ENCODE results near the gene TYROBP. TPM values are rescaled to one million over a fixed set of nuclear protein-coding genes. Genes with fewer than 3 reads are reported as not detected.
A peak's percentile ranks its signal among the peaks of the same experiment; 100 is the strongest.
"Not testable (repeated sequence)": the region's sequence is repeated elsewhere in the genome, so short reads cannot be mapped to it uniquely, and the experiment has no call there.

TYROBP gene
- total RNA-seq, 2 experiments from 2014 or later, result 10.6 to 11.2 TPM

DNA sequence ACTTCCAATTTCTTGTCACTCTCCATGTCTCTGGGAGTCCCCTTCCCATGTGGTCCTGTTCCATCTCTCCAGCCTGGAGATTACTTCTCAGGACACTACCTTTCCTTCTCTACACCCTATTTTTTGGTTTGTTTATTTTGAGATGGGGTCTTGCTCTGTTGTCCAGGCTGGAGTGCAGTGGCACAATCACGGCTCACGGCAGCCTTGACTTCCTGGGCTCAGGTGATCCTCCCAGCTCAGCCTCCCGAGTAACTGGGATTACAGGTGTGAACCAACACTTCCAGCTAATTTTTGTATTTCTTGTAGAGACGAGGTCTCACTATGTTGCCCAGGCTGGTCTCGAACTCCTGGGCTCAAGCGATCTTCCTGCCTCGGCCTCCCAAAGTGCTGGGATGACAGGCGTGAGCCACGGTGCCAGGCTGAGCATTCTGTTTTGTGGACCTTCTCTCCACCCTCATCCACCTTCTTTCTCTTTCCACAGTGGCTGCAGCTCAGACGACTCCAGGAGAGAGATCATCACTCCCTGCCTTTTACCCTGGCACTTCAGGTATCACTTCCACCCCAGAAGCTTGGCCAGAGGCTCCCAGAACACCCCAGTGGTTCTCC lies 5.1 kb downstream of the TYROBP start:
- no peak for DNase-seq

DNA sequence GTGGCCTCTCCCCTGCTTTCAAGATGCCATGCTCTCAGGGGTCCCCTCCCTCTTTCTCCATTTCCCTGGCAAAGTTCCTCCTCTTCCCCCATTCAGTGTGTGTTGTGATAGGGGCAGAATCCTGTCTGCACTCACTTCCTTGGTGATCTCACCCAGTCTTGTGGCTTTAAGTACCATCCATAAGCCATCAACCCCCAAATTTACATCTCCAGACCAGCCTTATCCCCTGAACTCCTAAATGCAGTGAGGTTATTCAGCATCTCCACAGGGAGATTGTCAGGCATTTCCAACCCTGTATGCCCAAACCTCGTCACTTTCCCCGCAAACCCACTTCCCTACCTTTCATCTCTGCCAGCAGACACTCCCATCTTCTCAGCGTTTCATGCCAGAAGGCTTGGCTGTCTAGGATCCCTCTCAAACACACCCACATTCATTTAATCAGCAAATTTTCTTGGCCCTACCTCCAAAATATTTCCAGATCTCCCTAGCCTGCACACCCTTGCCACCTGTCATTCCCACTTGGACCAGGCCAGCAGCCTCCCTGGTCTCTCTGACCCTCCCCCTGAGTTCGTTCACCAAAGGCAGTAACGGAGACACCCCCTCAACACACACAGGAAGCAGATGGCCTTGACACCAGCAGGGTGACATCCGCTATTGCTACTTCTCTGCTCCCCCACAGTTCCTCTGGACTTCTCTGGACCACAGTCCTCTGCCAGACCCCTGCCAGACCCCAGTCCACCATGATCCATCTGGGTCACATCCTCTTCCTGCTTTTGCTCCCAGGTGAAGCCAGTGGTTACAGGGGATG lies 6.0 kb downstream of the TYROBP start, which contains the start of gene HCST:
Gene HCST, plus strand, starts transcription at position 676 of the 808 bp plus-strand sequence. Its CDS starts 65 bp downstream, at position 741.
- Mint-ChIP-seq H3K4me1 (peaks cover 40% of the 10 kb centered on the region), H3K27ac (peak within 1 kb of the TSS; percentile 97), H3K4me3 (peak within 1 kb of the TSS; percentile 92), H3K27me3 (no peaks in the 10 kb centered on the region), H3K9me3 (no peaks in the 10 kb centered on the region), H3K36me3 (peaks cover 17% of the 10 kb centered on the region)
- peak; percentile 74 for DNase-seq
- POLR2A ChIA-PET, result interaction anchor here (0.8 to 2.5 kb wide), 4 partner anchors 20 to 189 kb away, joined by 3 to 41 read pairs (median 20); no protein-coding TSS in a partner anchor
- ATAC-seq (ENCODE audit: low read depth), result peak; percentile 32

More for the DNA sequence above, 5.1 kb downstream of the TYROBP start:
- POLR2A ChIA-PET, result interaction anchor here (0.9 to 2.5 kb wide), 6 partner anchors 9 to 165 kb away, joined by 3 to 41 read pairs (median 4); no protein-coding TSS in a partner anchor
- Mint-ChIP-seq H3K4me1 (peaks cover 34% of the 10 kb centered on the region), H3K4me3 (peak overlapping the region; percentile 92), H3K9me3 (no peaks in the 10 kb centered on the region), H3K27ac (peak overlapping the region; percentile 97), H3K27me3 (no peaks in the 10 kb centered on the region), H3K36me3 (peaks cover 13% of the 10 kb centered on the region)
- ATAC-seq (ENCODE audit: low read depth), result no peak

DNA sequence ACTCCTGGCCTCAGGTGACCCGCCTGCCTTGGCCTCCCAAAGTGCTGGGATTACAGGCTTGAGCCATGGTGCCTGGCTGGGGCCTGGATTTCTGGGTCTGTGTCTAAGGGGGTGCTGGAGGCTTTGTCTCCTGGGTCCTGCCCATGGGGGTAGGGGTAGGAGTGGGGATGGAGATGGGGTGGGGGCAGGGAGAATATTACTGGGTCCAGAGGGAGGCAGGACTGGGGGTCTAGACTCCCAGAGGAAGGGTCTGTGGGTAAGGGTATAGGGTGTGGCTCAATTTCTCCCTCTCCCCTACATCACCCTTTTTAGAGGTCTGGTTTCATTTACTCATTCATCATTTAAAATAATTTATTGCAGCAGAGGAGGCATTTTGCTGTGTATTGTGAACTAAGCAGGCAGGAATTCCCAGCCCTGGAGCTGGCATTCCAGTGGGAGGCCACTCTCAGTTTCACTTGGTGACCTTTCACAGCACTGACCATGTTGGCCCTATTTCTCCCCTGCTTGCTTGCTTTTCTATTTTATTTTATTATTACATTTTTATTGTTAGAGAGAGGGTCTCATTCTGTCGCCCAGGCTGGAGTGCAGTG lies 6.9 kb downstream of the TYROBP start:
- Mint-ChIP-seq H3K4me3 (peak overlapping the region; percentile 92), H3K27me3 (no peaks in the 10 kb centered on the region), H3K4me1 (peaks cover 40% of the 10 kb centered on the region), H3K27ac (peak overlapping the region; percentile 97), H3K9me3 (no peaks in the 10 kb centered on the region), H3K36me3 (peaks cover 17% of the 10 kb centered on the region)
- POLR2A ChIA-PET, result interaction anchor here (0.7 to 2.3 kb wide), 11 partner anchors 10 to 190 kb away, joined by 3 to 36 read pairs (median 3); partner anchors contain the start of gene LIN37
- ATAC-seq (ENCODE audit: low read depth) (no peak), DNase-seq (no peak)

DNA sequence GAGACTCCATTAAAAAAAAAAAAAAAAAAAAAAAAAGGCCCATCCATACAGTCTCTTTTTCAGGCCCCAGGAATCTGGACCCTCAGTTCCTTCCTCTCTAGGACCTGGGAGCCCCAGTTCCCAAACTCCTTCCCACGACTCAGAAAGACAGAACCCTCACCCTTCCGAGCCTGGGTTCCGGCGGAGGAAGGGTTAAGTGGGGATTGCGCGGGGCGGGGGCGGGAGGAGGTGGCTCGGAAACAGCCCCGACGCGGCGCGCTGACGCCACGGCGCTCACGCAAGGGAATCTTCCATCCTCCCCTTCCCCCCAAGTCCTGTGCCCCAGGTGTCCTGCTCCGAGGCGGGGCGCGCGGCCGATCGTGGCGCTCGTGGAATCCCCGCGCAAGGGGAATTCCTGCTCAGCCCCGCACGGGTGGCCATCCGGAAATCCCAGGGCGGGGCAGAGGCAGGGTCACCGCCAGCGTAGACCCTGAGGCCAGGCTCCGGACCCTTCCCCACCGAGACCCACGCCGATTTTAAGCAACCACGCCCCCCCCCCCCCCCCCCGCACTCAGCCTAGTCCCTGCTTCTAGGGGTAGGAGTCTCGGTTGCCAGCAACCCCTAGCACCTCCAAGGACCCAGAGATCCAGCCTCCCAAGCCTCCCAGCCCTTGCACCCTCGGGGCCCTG lies 8.4 kb downstream of the TYROBP start:
- Mint-ChIP-seq H3K27ac (peak overlapping the region; percentile 97), H3K4me3 (peak overlapping the region; percentile 92), H3K27me3 (no peaks in the 10 kb centered on the region), H3K9me3 (no peaks in the 10 kb centered on the region), H3K4me1 (peaks cover 34% of the 10 kb centered on the region), H3K36me3 (peaks cover 22% of the 10 kb centered on the region)
- POLR2A ChIA-PET, result interaction anchor here (0.6 to 2.3 kb wide), 5 partner anchors 8 to 395 kb away, joined by 3 to 36 read pairs (median 3); partner anchors contain the start of gene LIN37
- peak; percentile 87 for DNase-seq
- peak; percentile 41 for ATAC-seq (ENCODE audit: low read depth)

DNA sequence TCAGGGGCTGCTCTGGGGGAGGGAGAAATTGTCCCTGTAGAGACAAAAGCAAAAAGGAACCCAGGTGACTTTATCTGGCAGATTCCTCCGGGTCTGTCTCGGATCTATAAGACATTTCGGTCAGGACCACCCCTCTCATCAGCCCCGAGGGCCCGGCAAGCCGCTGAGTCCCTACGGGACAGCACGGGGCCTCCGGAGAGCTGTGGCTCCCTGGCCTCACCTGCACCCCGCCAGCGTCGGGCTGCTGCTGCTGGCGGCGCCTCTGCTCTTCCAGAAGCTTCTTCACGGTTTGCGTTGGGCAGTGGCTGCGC lies 9.6 kb downstream of the TYROBP start:
- Mint-ChIP-seq H3K9me3 (no peaks in the 10 kb centered on the region), H3K27me3 (no peaks in the 10 kb centered on the region), H3K4me3 (peak overlapping the region; percentile 92), H3K27ac (peak overlapping the region; percentile 97), H3K4me1 (peaks cover 24% of the 10 kb centered on the region), H3K36me3 (peaks cover 21% of the 10 kb centered on the region)
- DNase-seq, result peak; percentile 46
- POLR2A ChIA-PET, result interaction anchor here (0.9 to 1.3 kb wide), 2 partner anchors 11 to 33 kb away, joined by 4 to 5 read pairs; no protein-coding TSS in a partner anchor
- no peak for ATAC-seq (ENCODE audit: low read depth)

DNA sequence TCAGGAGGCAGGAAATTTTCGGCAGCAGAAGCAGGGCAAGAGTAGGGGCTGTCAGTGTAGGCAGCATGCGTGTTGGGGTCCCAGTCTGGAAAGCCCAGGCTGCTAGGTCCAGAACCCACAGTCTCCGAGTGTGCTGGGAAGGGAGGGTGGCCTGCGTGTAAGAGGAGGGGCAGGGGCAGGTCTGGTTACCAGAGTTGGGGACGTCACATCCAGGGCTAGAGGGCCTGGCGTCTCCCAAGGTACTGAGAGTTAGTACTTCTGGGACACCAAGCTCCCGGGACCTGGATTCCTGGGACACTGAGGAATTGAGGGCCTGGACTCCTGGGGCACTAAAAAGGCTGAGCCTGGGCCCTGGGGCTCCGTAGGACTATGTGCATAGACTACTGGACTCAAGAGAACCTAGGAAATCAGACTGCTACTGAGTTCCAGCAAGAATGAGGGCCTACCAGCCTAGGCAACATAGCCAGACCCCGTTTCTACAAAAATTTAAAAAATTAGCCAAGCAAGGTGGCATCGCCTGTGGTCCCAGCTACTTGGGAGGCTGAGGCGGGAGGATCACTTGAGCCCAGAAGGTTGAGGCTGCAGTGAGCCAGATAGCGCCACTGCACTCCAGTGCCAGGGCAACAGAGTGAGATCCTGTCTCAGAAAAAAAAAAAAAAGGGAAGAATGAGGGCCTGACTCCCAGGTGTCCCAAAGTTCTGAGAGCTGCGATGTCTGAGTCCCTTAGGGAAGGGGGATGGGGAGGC lies 10.2 kb downstream of the TYROBP start:
- no peak for DNase-seq
- Mint-ChIP-seq H3K4me1 (peaks cover 21% of the 10 kb centered on the region), H3K9me3 (no peaks in the 10 kb centered on the region), H3K27ac (peak overlapping the region; percentile 97), H3K36me3 (peaks cover 22% of the 10 kb centered on the region), H3K27me3 (no peaks in the 10 kb centered on the region), H3K4me3 (peak overlapping the region; percentile 92)
- no peak for ATAC-seq (ENCODE audit: low read depth)
- POLR2A ChIA-PET, result interaction anchor here (0.9 to 1.3 kb wide), 2 partner anchors 10 to 33 kb away, joined by 4 to 5 read pairs; no protein-coding TSS in a partner anchor

DNA sequence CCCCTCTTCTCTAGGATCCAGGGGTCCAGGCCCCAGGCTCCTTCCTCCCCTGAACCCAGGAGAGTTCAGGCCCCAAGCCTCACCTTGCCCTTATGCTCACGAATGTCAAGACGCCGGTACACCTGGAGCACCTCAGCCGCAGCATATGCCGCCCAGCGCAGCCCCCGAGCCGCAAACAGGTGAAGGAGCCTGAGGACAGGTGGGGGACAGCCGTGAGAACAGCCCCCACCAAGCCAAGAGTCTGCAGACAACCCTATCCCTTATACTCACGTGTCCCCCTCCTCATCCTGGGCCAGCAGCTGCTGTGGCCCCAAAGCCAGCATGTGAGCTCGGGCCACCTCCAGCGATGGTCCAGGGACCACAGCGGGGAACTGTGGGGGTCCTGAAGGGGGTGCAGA lies 11.5 kb downstream of the TYROBP start:
- Mint-ChIP-seq H3K36me3 (peaks cover 26% of the 10 kb centered on the region), H3K4me3 (no peak overlapping the region)

DNA sequence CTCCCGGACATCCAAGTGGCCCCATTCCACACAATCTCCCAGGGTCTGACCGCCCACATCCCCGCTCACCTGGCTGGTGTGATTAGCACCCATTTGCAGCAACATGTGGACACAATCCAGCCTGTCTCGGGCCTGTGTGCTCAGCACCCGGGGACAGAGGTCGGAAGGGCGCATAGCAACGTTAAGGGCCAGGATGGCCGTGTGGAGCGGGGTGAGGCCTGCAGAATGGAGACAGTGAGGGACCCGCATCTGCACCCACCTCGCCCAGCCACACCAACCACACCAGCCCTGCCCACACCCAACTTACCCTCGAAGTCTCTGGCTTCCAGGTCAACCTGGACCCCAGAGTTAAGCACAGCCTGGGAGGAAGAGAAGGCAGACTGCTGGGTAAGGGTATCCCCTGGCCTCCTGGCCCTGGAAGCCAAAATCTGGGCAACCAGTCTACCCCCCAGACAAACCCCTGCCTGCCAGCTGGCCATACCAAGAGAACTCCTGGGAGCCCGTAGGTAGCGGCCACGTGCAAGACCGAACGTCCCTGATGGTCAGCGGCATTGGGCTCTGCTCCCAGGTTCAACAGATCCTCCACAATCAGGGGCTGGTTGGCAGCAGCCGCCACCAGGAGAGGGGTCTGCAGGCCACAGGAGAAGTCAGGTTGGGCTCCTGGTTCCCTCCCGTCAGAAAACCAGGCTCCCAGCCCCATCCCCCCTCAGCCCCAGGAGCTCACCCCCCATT lies 12.0 kb downstream of the TYROBP start:
- H3K27ac Mint-ChIP-seq, result no peak overlapping the region
- H3K4me3 Mint-ChIP-seq, result no peak overlapping the region
- POLR2A ChIA-PET, result no interaction called here

More for the DNA sequence above, 11.5 kb downstream of the TYROBP start:
- H3K9me3 Mint-ChIP-seq, result no peaks in the 10 kb centered on the region
- no peaks in the 10 kb centered on the region for H3K27me3 Mint-ChIP-seq
- ATAC-seq (ENCODE audit: low read depth) (no peak), DNase-seq (no peak)
- POLR2A ChIA-PET, result no interaction called here
- H3K4me1 Mint-ChIP-seq, result peaks cover 17% of the 10 kb centered on the region
- H3K27ac Mint-ChIP-seq, result no peak overlapping the region

DNA sequence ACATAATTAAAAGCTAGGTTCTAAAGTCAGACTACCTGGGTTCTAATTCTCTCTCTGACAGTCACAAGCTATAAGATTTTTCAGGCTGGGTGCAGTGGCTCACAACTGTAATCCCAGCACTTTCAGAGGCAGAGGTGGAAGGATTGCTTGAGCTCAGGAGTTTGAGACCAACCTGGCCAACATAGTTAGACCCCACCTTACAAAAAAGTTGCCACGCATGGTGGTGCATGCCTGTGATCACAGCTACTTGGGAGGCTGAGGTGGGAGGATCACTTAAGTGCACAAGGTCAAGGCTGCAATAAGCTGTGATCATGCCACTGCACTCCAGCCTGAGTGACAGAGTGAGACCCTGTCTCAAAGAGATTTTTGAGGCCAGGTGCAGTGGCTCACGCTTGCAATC lies 13.8 kb downstream of the TYROBP start:
- H3K36me3 Mint-ChIP-seq, result peaks cover 41% of the 10 kb centered on the region
- DNase-seq, result no peak
- H3K27ac Mint-ChIP-seq, result no peak overlapping the region
- ATAC-seq (ENCODE audit: low read depth), result no peak
- H3K4me1 Mint-ChIP-seq, result peaks cover 18% of the 10 kb centered on the region
- no peak overlapping the region for H3K4me3 Mint-ChIP-seq
- no peaks in the 10 kb centered on the region for H3K27me3 Mint-ChIP-seq
- H3K9me3 Mint-ChIP-seq, result no peaks in the 10 kb centered on the region
- POLR2A ChIA-PET, result interaction anchor here (0.8 kb wide), 1 partner anchor 11 kb away, joined by 3 read pairs; no protein-coding TSS in a partner anchor

More for the DNA sequence above, 12.0 kb downstream of the TYROBP start:
- H3K36me3 Mint-ChIP-seq, result peaks cover 30% of the 10 kb centered on the region
- no peak for ATAC-seq (ENCODE audit: low read depth)
- no peak for DNase-seq
- no peaks in the 10 kb centered on the region for H3K9me3 Mint-ChIP-seq
- peaks cover 15% of the 10 kb centered on the region for H3K4me1 Mint-ChIP-seq
- no peaks in the 10 kb centered on the region for H3K27me3 Mint-ChIP-seq

DNA sequence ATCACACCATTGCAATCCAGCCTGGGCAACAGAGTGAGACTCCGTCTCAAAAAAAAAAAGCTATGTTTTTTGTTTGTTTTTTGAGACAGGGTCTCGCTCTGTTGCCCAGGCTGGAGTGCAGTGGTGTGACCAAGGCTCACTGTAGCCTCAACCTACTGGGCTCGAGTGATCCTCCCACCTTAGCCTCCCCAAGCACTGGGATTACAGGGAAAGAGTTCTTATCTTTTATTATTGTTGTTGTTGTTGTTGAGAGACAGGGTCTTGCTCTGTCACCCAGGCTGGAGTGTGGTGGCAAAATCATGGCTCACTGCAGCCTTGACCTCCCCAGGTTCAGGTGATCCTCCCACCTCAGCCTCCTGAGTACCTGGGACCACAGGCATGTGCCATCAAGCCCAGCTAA lies 16.3 kb downstream of the TYROBP start:
- not testable (repeated sequence) for H3K27me3 Mint-ChIP-seq; H3K9me3 Mint-ChIP-seq; H3K4me3 Mint-ChIP-seq; ATAC-seq (ENCODE audit: low read depth); DNase-seq; H3K27ac Mint-ChIP-seq
- POLR2A ChIA-PET, result interaction anchor here (0.7 to 1.4 kb wide), 3 partner anchors 9 to 160 kb away, joined by 3 to 5 read pairs (median 3); partner anchors contain the start of gene NFKBID
- Mint-ChIP-seq H3K36me3 (peaks cover 51% of the 10 kb centered on the region), H3K4me1 (peaks cover 14% of the 10 kb centered on the region)

DNA sequence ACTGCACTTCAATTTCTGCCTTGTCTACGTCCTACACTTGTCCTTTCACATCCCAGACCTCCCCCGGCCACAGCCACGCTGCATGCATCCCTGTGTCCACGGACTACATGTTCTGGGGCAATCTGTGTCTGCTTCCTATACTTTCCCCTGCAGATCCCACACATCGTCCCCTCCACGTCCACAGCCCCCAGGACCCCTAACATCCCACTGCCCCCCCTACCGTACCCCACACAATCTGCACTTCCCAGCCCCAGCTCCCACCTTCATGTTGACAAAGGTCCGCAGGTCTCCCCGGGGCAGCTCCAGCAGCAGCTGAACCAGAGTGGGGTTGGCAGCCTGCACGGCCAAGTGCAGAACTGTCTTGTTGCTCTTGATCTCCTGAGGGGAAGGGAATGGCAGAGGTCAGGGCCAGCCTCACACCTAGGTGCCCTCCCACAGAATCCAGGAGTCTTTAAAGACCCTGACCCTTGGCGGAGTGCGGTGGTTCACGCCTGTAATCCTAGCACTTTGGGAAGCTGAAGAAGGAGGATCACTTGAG lies 17.9 kb downstream of the TYROBP start:
- H3K36me3 Mint-ChIP-seq, result peaks cover 50% of the 10 kb centered on the region
- ATAC-seq (ENCODE audit: low read depth) (peak; percentile 12), DNase-seq (no peak)
- H3K9me3 Mint-ChIP-seq, result no peaks in the 10 kb centered on the region
- no peak overlapping the region for H3K4me3 Mint-ChIP-seq
- POLR2A ChIA-PET, result no interaction called here
- H3K4me1 Mint-ChIP-seq, result peaks cover 14% of the 10 kb centered on the region
- H3K27me3 Mint-ChIP-seq, result no peaks in the 10 kb centered on the region
- H3K27ac Mint-ChIP-seq, result no peak overlapping the region
